ENCODE results near the gene LRMDA. TPM values are rescaled to one million over a fixed set of nuclear protein-coding genes. Genes with fewer than 3 reads are reported as not detected.

LRMDA gene
- total and polyA plus RNA-seq, 2 of the 4 experiments (the other 2 are of a cell fraction) = 0.07 TPM; not detected in 1

DNA sequence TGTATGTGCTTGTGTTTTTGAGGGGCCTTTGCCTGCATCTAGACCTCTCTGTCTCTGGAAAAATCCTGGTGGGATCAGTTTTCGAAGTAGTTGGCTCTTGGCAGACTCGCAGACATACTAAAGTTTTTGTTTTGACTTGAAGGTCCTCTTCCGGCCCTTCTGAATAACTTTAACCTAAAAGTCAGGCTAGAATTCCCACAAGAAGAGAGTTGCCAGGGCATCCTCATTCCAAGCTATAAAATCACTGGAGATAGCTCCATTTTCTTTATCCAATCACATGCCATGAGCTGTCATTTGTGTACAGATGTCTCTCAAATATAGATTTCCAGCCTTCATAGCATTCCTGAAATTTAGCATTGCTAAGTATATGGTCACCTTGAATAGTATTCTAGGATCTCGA is 967.8 kb downstream of the LRMDA start:
- no TSS peak for BruUV-seq (replicated peaks)
- H3K14ac ChIP-seq (replicated peaks; ENCODE audit: low read depth, low read length) = no peak overlapping the region
- no peak overlapping the region for H3K4ac ChIP-seq (ENCODE audit: low read depth, low read length)
- H3K27me3 ChIP-seq (ENCODE audit: control insufficient read depth, insufficient read depth, low read length) = no peaks in the 10 kb centered on the region
- H3K56ac ChIP-seq (ENCODE audit: extremely low read depth, insufficient read depth, low read length) = no peak overlapping the region
- in situ Hi-C loops (cut with MboI; ENCODE audit: low sequenced_read_pairs) (no loop called here), intact Hi-C loops (cut with micrococcal nuclease) (no loop called here), dilution Hi-C loops (cut with HindIII; ENCODE audit: low sequenced_read_pairs, unreplicated experiment) (no loop called here)
- no peaks in the 10 kb centered on the region for H3K79me1 ChIP-seq (ENCODE audit: low read depth in 1 of 2, low read length in 2 of 2)
- H3K4me3 ChIP-seq (ENCODE audit: insufficient read depth, low read depth, low read length) = no peak overlapping the region
- no peak overlapping the region for H4K5ac ChIP-seq (ENCODE audit: low read depth, low read length)
- ChIA-PET POLR2A (ENCODE audit: unreplicated experiment) (no interaction called here), CTCF (no interaction called here)
- H3K27ac ChIP-seq (ENCODE audit: insufficient read depth, low read length) = no peak overlapping the region
- TF ChIP-seq, protein P1, sequence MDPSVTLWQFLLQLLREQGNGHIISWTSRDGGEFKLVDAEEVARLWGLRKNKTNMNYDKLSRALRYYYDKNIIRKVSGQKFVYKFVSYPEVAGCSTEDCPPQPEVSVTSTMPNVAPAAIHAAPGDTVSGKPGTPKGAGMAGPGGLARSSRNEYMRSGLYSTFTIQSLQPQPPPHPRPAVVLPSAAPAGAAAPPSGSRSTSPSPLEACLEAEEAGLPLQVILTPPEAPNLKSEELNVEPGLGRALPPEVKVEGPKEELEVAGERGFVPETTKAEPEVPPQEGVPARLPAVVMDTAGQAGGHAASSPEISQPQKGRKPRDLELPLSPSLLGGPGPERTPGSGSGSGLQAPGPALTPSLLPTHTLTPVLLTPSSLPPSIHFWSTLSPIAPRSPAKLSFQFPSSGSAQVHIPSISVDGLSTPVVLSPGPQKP (IDR thresholded peaks at IDR 0.05; ENCODE audit: borderline replicate concordance, low read depth, low read length) = no peak
- TF ChIP-seq MAZ (IDR thresholded peaks at IDR 0.05; ENCODE audit: borderline replicate concordance, low read depth, low read length) = no peak
- no peak for TF ChIP-seq MAFK (IDR thresholded peaks at IDR 0.05; ENCODE audit: low read depth, low read length)
- TF ChIP-seq CEBPB (IDR thresholded peaks at IDR 0.05; ENCODE audit: low read depth, low read length) = no peak
- no peak for TF ChIP-seq BHLHE40 (IDR thresholded peaks at IDR 0.05; ENCODE audit: low read depth, low read length)
- TF ChIP-seq MXI1 (IDR thresholded peaks at IDR 0.05; ENCODE audit: borderline replicate concordance, low read depth, low read length) = no peak
- TF ChIP-seq, protein P2, sequence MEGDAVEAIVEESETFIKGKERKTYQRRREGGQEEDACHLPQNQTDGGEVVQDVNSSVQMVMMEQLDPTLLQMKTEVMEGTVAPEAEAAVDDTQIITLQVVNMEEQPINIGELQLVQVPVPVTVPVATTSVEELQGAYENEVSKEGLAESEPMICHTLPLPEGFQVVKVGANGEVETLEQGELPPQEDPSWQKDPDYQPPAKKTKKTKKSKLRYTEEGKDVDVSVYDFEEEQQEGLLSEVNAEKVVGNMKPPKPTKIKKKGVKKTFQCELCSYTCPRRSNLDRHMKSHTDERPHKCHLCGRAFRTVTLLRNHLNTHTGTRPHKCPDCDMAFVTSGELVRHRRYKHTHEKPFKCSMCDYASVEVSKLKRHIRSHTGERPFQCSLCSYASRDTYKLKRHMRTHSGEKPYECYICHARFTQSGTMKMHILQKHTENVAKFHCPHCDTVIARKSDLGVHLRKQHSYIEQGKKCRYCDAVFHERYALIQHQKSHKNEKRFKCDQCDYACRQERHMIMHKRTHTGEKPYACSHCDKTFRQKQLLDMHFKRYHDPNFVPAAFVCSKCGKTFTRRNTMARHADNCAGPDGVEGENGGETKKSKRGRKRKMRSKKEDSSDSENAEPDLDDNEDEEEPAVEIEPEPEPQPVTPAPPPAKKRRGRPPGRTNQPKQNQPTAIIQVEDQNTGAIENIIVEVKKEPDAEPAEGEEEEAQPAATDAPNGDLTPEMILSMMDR (conservative IDR thresholded peaks at IDR 0.05; ENCODE audit: low read depth, low read length) = no peak
- H3K9me1 ChIP-seq (ENCODE audit: insufficient read depth, low read length) = no peaks in the 10 kb centered on the region
- H2BK20ac ChIP-seq (ENCODE audit: low read depth, low read length) = no peak overlapping the region
- no peak overlapping the region for H2AK5ac ChIP-seq (ENCODE audit: low read depth, low read length)
- ATAC-seq (ENCODE audit: low read depth) (no peak), DNase-seq (no peak)
- H3K36me3 ChIP-seq (ENCODE audit: control insufficient read depth, insufficient read depth, low read length) = no peaks in the 10 kb centered on the region
- no peak overlapping the region for H3K18ac ChIP-seq (ENCODE audit: low read depth, low read length)
- H2BK120ac ChIP-seq (ENCODE audit: low read depth, low read length) = no peak overlapping the region
- no peaks in the 10 kb centered on the region for H4K20me1 ChIP-seq (ENCODE audit: insufficient read depth, low read length)
- no peaks in the 10 kb centered on the region for H3K9me3 ChIP-seq (ENCODE audit: control insufficient read depth, insufficient read depth, low read length)
- H3K23ac ChIP-seq (ENCODE audit: low read depth, low read length) = no peak overlapping the region
- no peak overlapping the region for H2BK5ac ChIP-seq (ENCODE audit: low read depth, low read length, poor library complexity, severe bottlenecking)
- WGBS, 2 experiments (ENCODE audit: extremely low coverage in 2 of 2, insufficient read length in 1 of 2) = 100% methylated on average over 1 of the region's 4 CpGs; no CpG with 5 or more reads in 1 of the 2 experiments
- H2BK15ac ChIP-seq (ENCODE audit: low read depth, low read length) = no peak overlapping the region
- H4K91ac ChIP-seq (ENCODE audit: insufficient read depth, low read depth, low read length) = no peak overlapping the region
- no peak overlapping the region for H3K9ac ChIP-seq (ENCODE audit: low read depth, low read length)
- no peak overlapping the region for H2AK9ac ChIP-seq (replicated peaks; ENCODE audit: low read depth, low read length, poor library complexity)
- peaks cover 7% of the 10 kb centered on the region for H3K4me1 ChIP-seq (ENCODE audit: control insufficient read depth, insufficient read depth, low read length)
- H4K8ac ChIP-seq (ENCODE audit: low read depth in 2 of 2, low read length in 2 of 2) = no peak overlapping the region
- no peak overlapping the region for H2AFZ ChIP-seq (replicated peaks; ENCODE audit: low read length, poor library complexity)
- H3K4me2 ChIP-seq (ENCODE audit: low read depth, low read length) = no peak overlapping the region

Measured in IMR-90 (cell line).